Uterus (tissue), 2 donors: Measurements from ENCODE around the gene MYO1F.

Experiments
- CTCF ChIP-seq, 4 experiments: fragments of 200-600 bp in 2 of 4; fragments of 450-650 bp in 2 of 4; sonication (generic) in 2 of 4; IDR thresholded peaks; one replicate each; pipeline ENCODE4 v1.5.1; 2016 to 2019; ENCODE audit warnings: antibody characterized with exemption in 4 of 4, mild to moderate bottlenecking in 2 of 4, moderate library complexity in 1 of 4
- POLR2A ChIP-seq, 2 donors: fragments of 450-650 bp; IDR thresholded peaks; one replicate each; pipeline ENCODE4 v1.6.1; 2016; ENCODE audit warnings: antibody characterized with exemption in 2 of 2, mild to moderate bottlenecking in 1 of 2, moderate library complexity in 1 of 2

GRCh38 chr19:8600064-8600463 is 22.8 kb upstream of the MYO1F start:
- TF ChIP-seq POLR2A (IDR thresholded peaks at IDR 0.05) (no peak), CTCF (IDR thresholded peaks at IDR 0.05) (no peak)
